SK-N-SH (cell line): Measurements from ENCODE around the gene MTHFD2L. TPM values are rescaled to one million over a fixed set of nuclear protein-coding genes. Genes with fewer than 3 reads are reported as not detected.
A peak's percentile ranks its signal among the peaks of the same experiment; 100 is the strongest.

Experiments used
- CTCF ChIA-PET: fragments of 300-600, 350-600 bp; formaldehyde crosslinking; extraction: SDS; loops from one replicate; lab custom pipeline; 2021; lab: Yijun Ruan, JAX
- POLR2A ChIA-PET: fragments of 350-600 bp; sonication (Branson Sonifier 250); formaldehyde crosslinking; extraction: SDS; loops from one replicate; lab custom pipeline; 2020; ENCODE audit warnings: antibody characterized with exemption, inconsistent platforms; lab: Yijun Ruan, JAX
- DNase-seq: peaks from one replicate; pipeline ENCODE4 v3.0.0; 2012
- H2AFZ ChIP-seq: fragments of 200-600 bp; sonication (generic); 2 replicates; pipeline ENCODE4 v1.8.1; 2016; ENCODE audit warnings: antibody characterized with exemption, mild to moderate bottlenecking, low read depth
- H3F3A ChIP-seq: fragments of 200-600 bp; sonication (generic); replicated peaks from 2 replicates; pipeline ENCODE3; 2016; ENCODE audit warnings: antibody characterized with exemption, mild to moderate bottlenecking; ENCODE audit not compliant: insufficient read depth
- H3K27ac ChIP-seq, 2 experiments: fragments of 200-500 bp in 1 of 2; fragments of 200-600 bp in 1 of 2; sonication (Bioruptor generic) in 1 of 2; sonication (generic), shearing (Covaris generic) in 1 of 2; 2 replicates each; pipeline versions ENCODE4 v1.5.1 to v1.6.1; 2014 to 2016; ENCODE audit warnings: low read depth in 2 of 2, inconsistent platforms in 1 of 2, low read length in 1 of 2, mild to moderate bottlenecking in 1 of 2, mixed read lengths in 1 of 2
- H3K27me3 ChIP-seq: fragments of 200-600 bp; sonication (generic), shearing (Covaris generic); 2 replicates; pipeline ENCODE4 v1.6.1; 2016; ENCODE audit warnings: mixed run types; ENCODE audit not compliant: insufficient read depth
- H3K36me3 ChIP-seq, 2 experiments: fragments of 200-500 bp in 1 of 2; fragments of 200-600 bp in 1 of 2; sonication (Bioruptor generic) in 1 of 2; sonication (generic) in 1 of 2; replicated peaks in 1 of 2; 2 replicates each; pipeline versions ENCODE3 to v1.5.1; 2014 to 2016; ENCODE audit warnings: low read length in 1 of 2, mild to moderate bottlenecking in 1 of 2; ENCODE audit not compliant: insufficient read depth in 2 of 2, control insufficient read depth in 1 of 2
- H3K4me1 ChIP-seq, 2 experiments: fragments of 200-500 bp in 1 of 2; fragments of 200-600 bp in 1 of 2; sonication (Bioruptor generic) in 1 of 2; sonication (generic), shearing (Covaris generic) in 1 of 2; 2 replicates each; pipeline versions ENCODE4 v1.5.1 to v1.6.1; 2014 to 2016; ENCODE audit warnings: low read depth in 1 of 2, low read length in 1 of 2, mixed run types in 1 of 2; ENCODE audit not compliant: insufficient read depth in 2 of 2, control insufficient read depth in 1 of 2
- H3K4me2 ChIP-seq: fragments of 200-600 bp; sonication (generic), shearing (Covaris generic); 2 replicates; pipeline ENCODE4 v1.6.1; 2017; ENCODE audit warnings: mixed run types
- H3K4me3 ChIP-seq, 2 experiments: fragments of 200-500 bp in 1 of 2; fragments of 200-600 bp in 1 of 2; sonication (Bioruptor generic) in 1 of 2; sonication (generic), shearing (Covaris generic) in 1 of 2; 2 replicates each; pipeline versions ENCODE4 v1.5.1 to v1.8.1; 2014 to 2016; ENCODE audit warnings: low read depth in 2 of 2, inconsistent platforms in 1 of 2, low read length in 1 of 2, mild to moderate bottlenecking in 1 of 2, mixed read lengths in 1 of 2, moderate library complexity in 1 of 2
- H3K79me2 ChIP-seq: fragments of 200-600 bp; sonication (generic); 2 replicates; pipeline ENCODE4 v1.8.1; 2017; ENCODE audit warnings: mild to moderate bottlenecking; ENCODE audit not compliant: insufficient read depth
- H3K9ac ChIP-seq: fragments of 200-600 bp; sonication (generic); 2 replicates; pipeline ENCODE4 v1.6.1; 2017; ENCODE audit warnings: mixed run types
- H3K9me2 ChIP-seq: fragments of 200-600 bp; sonication (generic); 2 replicates; pipeline ENCODE4 v1.6.1; 2017; ENCODE audit warnings: mixed run types
- H3K9me3 ChIP-seq: fragments of 200-600 bp; sonication (generic); 2 replicates; pipeline ENCODE4 v1.6.1; 2017; ENCODE audit warnings: mixed run types, mild to moderate bottlenecking, moderate library complexity
- H4K20me1 ChIP-seq: fragments of 200-600 bp; sonication (generic); 2 replicates; pipeline ENCODE4 v1.6.1; 2017; ENCODE audit warnings: mild to moderate bottlenecking, mixed run types; ENCODE audit not compliant: insufficient read depth
- CHD2 ChIP-seq: fragments of 150-350 bp; IDR thresholded peaks from 2 replicates; pipeline ENCODE4 v1.6.1; 2018; ENCODE audit warnings: low read length; ENCODE audit not compliant: partially characterized antibody
- ELF1 ChIP-seq: IDR thresholded peaks from 2 replicates; pipeline ENCODE4 v1.4.0; 2012
- EP300 ChIP-seq, 2 experiments: IDR thresholded peaks; 2 replicates each; pipeline versions ENCODE4 v1.4.0 to v1.6.1; 2012; ENCODE audit warnings: borderline replicate concordance in 1 of 2, low read depth in 1 of 2, low read length in 1 of 2
- EZH2phosphoT487 ChIP-seq: fragments of 200-600 bp; sonication (generic); IDR thresholded peaks from 2 replicates; pipeline ENCODE4 v1.6.1; 2017; ENCODE audit warnings: low read depth, mixed run types, mild to moderate bottlenecking, antibody characterized with exemption, moderate library complexity, borderline replicate concordance
- FOSL2 ChIP-seq: IDR thresholded peaks from 2 replicates; pipeline ENCODE4 v1.4.0; 2012; ENCODE audit warnings: low read depth, mild to moderate bottlenecking, moderate library complexity, borderline replicate concordance
- FOXJ3 ChIP-seq: sonication (generic); formaldehyde crosslinking; IDR thresholded peaks from 2 replicates; pipeline ENCODE4 v1.5.1; 2020; ENCODE audit warnings: mild to moderate bottlenecking, missing genetic modification reagents
- FOXM1 ChIP-seq: IDR thresholded peaks from 2 replicates; pipeline ENCODE4 v1.4.0; 2012; ENCODE audit warnings: low read depth, mild to moderate bottlenecking
- GABPA ChIP-seq: IDR thresholded peaks from 2 replicates; pipeline ENCODE4 v1.4.0; 2012; ENCODE audit warnings: low read depth, mild to moderate bottlenecking
- GATA2 ChIP-seq: sonication (generic); formaldehyde crosslinking; IDR thresholded peaks from 2 replicates; pipeline ENCODE4 v1.5.0; 2020; ENCODE audit warnings: mild to moderate bottlenecking, missing genetic modification reagents
- JUND ChIP-seq: IDR thresholded peaks from 2 replicates; pipeline ENCODE4 v1.4.0; 2012
- NFIC ChIP-seq: IDR thresholded peaks from 2 replicates; pipeline ENCODE4 v1.4.0; 2012; ENCODE audit warnings: borderline replicate concordance
- NRF1 ChIP-seq: IDR thresholded peaks from 2 replicates; pipeline ENCODE4 v1.6.1; 2012; ENCODE audit warnings: low read depth, mild to moderate bottlenecking, low read length
- PBX3 ChIP-seq: IDR thresholded peaks from 2 replicates; pipeline ENCODE4; 2012
- POLR2AphosphoS5 ChIP-seq: IDR thresholded peaks from 2 replicates; pipeline ENCODE4 v1.6.1; 2012; ENCODE audit warnings: low read depth, low read length
- RAD21 ChIP-seq: IDR thresholded peaks from 2 replicates; pipeline ENCODE4 v1.6.1; 2012; ENCODE audit warnings: mild to moderate bottlenecking, low read length
- RCOR1 ChIP-seq: fragments of 150-350 bp; IDR thresholded peaks from 2 replicates; pipeline ENCODE4 v1.6.1; 2017; ENCODE audit warnings: antibody characterized with exemption, low read length
- REST ChIP-seq: IDR thresholded peaks from 2 replicates; pipeline ENCODE4 v1.6.1; 2012; ENCODE audit warnings: mild to moderate bottlenecking, low read depth, low read length, moderate library complexity
- RXRA ChIP-seq: IDR thresholded peaks from 2 replicates; pipeline ENCODE4 v1.4.0; 2012; ENCODE audit warnings: low read depth, mild to moderate bottlenecking, borderline replicate concordance
- SIN3A ChIP-seq: IDR thresholded peaks from 2 replicates; pipeline ENCODE4 v1.6.1; 2012; ENCODE audit warnings: low read depth, mild to moderate bottlenecking, low read length, moderate library complexity, borderline replicate concordance
- SMC3 ChIP-seq: IDR thresholded peaks from 2 replicates; pipeline ENCODE4 v1.6.1; 2012; ENCODE audit warnings: low read depth, low read length, improper control_type of control experiment
- TAF1 ChIP-seq: IDR thresholded peaks from 2 replicates; pipeline ENCODE4 v1.6.1; 2012; ENCODE audit warnings: low read depth, mild to moderate bottlenecking, low read length, moderate library complexity, borderline replicate concordance
- TEAD4 ChIP-seq: IDR thresholded peaks from 2 replicates; pipeline ENCODE4 v1.4.0; 2012; ENCODE audit warnings: mild to moderate bottlenecking, borderline replicate concordance; ENCODE audit not compliant: insufficient read depth
- USF2 ChIP-seq: fragments of 150-350 bp; IDR thresholded peaks from 2 replicates; pipeline ENCODE4 v1.6.1; 2017; ENCODE audit warnings: antibody characterized with exemption, low read length, low read depth, borderline replicate concordance
- YY1 ChIP-seq: IDR thresholded peaks from 2 replicates; pipeline ENCODE4 v1.4.0; 2012; ENCODE audit warnings: low read depth, mild to moderate bottlenecking
- WGBS: methylation state at CpG from one replicate; pipeline ENCODE4 v1.1.6; 2017; ENCODE audit warnings: low lambda C conversion rate; 5-methylcytosine and 5-hydroxymethylcytosine counted together
- polyA plus RNA-seq, 3 experiments: library from polyadenylated mRNA; depleted of rRNA; stranded (reverse); fragments of >200 nt; gene quantifications; 2 replicates each; pipeline ENCODE4 v1.2.3, GENCODE V29; 2012
- TF ChIP-seq, protein P1 (sequence below): fragments of 200-600 bp; sonication (generic); IDR thresholded peaks from 2 replicates; pipeline ENCODE4 v1.6.1; 2017; ENCODE audit warnings: antibody characterized with exemption, mild to moderate bottlenecking, moderate library complexity
- TF ChIP-seq, protein P2 (sequence below): fragments of 150-350 bp; IDR thresholded peaks from 2 replicates; pipeline ENCODE4 v1.6.1; 2016; ENCODE audit warnings: mild to moderate bottlenecking, low read depth, low read length

MTHFD2L gene
- polyA plus RNA-seq, 1 of the 3 experiments (the other 2 are of a cell fraction), result 4.8 TPM

- no peak overlapping the region for H2AFZ ChIP-seq
- H3K4me3 ChIP-seq, result peak overlapping the region; percentile 17 to 38; a peak in 2 of 4 replicates
- H3K4me1 ChIP-seq, result 0 out of 4 replicates have a peak, but pooled peaks cover 0 to 3% of the 10 kb centered on the region in 2 experiments
- ChIA-PET CTCF (no interaction called here), POLR2A (no interaction called here)
- H4K20me1 ChIP-seq, result peaks cover 7% of the 10 kb centered on the region; the same call in 1 of the 2 replicates
- DNase-seq, result no peak
- H3K9me3 ChIP-seq, result no peaks in the 10 kb centered on the region
- no peaks in the 10 kb centered on the region for H3K79me2 ChIP-seq
- peaks cover 16% of the 10 kb centered on the region for H3F3A ChIP-seq
- peak overlapping the region; percentile 51 to 77; a peak in 3 of 4 replicates for H3K27ac ChIP-seq
- H3K27me3 ChIP-seq, result no peaks in the 10 kb centered on the region
- no peaks in the 10 kb centered on the region for H3K36me3 ChIP-seq
- no peaks in the 10 kb centered on the region for H3K9me2 ChIP-seq
- no peak overlapping the region; the same call in 1 of the 2 replicates for H3K9ac ChIP-seq
- WGBS, result 7% methylated on average over 3 of the region's 3 CpGs
- H3K4me2 ChIP-seq, result peak overlapping the region; percentile 62; the same call in 1 of the 2 replicates
- no peak for TF ChIP-seq SMC3
- TF ChIP-seq, protein P1, sequence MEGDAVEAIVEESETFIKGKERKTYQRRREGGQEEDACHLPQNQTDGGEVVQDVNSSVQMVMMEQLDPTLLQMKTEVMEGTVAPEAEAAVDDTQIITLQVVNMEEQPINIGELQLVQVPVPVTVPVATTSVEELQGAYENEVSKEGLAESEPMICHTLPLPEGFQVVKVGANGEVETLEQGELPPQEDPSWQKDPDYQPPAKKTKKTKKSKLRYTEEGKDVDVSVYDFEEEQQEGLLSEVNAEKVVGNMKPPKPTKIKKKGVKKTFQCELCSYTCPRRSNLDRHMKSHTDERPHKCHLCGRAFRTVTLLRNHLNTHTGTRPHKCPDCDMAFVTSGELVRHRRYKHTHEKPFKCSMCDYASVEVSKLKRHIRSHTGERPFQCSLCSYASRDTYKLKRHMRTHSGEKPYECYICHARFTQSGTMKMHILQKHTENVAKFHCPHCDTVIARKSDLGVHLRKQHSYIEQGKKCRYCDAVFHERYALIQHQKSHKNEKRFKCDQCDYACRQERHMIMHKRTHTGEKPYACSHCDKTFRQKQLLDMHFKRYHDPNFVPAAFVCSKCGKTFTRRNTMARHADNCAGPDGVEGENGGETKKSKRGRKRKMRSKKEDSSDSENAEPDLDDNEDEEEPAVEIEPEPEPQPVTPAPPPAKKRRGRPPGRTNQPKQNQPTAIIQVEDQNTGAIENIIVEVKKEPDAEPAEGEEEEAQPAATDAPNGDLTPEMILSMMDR, result no peak
- TF ChIP-seq NFIC, result no peak; the same call in 1 of the 2 replicates
- no peak for TF ChIP-seq TAF1
- no peak for TF ChIP-seq FOXJ3
- no peak for TF ChIP-seq RCOR1
- TF ChIP-seq FOSL2, result peak; percentile 81
- 0 out of 2 replicates have a peak, but pooled peaks have one; percentile 50 for TF ChIP-seq FOXM1
- peak; percentile 82 for TF ChIP-seq PBX3
- TF ChIP-seq YY1, result peak; percentile 33; the same call in 1 of the 2 replicates
- peak; percentile 83 for TF ChIP-seq JUND
- TF ChIP-seq GATA2 (CRISPR knock-in tag), result no peak
- TF ChIP-seq SIN3A, result no peak
- TF ChIP-seq TEAD4, result peak; percentile 70; the same call in 1 of the 2 replicates
- TF ChIP-seq, protein P2, sequence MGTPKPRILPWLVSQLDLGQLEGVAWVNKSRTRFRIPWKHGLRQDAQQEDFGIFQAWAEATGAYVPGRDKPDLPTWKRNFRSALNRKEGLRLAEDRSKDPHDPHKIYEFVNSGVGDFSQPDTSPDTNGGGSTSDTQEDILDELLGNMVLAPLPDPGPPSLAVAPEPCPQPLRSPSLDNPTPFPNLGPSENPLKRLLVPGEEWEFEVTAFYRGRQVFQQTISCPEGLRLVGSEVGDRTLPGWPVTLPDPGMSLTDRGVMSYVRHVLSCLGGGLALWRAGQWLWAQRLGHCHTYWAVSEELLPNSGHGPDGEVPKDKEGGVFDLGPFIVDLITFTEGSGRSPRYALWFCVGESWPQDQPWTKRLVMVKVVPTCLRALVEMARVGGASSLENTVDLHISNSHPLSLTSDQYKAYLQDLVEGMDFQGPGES, result no peak
- TF ChIP-seq REST, result no peak
- TF ChIP-seq RXRA, result peak; percentile 75; the same call in 1 of the 2 replicates
- no peak for TF ChIP-seq GABPA
- no peak for TF ChIP-seq CHD2
- no peak for TF ChIP-seq ELF1
- no peak for TF ChIP-seq EZH2phosphoT487
- no peak for TF ChIP-seq POLR2AphosphoS5
- TF ChIP-seq USF2, result no peak
- no peak for TF ChIP-seq NRF1
- peak in 1 of 2 experiments; percentile 77; a peak in 2 of 4 replicates for TF ChIP-seq EP300 (IDR thresholded peaks at IDR 0.05; ENCODE audit: borderline replicate concordance in 1 of 2, low read depth in 1 of 2, low read length in 1 of 2)
- no peak for TF ChIP-seq RAD21
Observed at GRCh38 chr4:74284053-74284452, 126.1 kb downstream of the MTHFD2L start.
